ENCODE measurements around the gene GNG2.
A peak's percentile ranks its signal among the peaks of the same experiment; 100 is the strongest.

- TF ChIP-seq CTCF (IDR thresholded peaks at IDR 0.05 in 2 of 3, conservative IDR thresholded peaks at IDR 0.05 in 1 of 3; ENCODE audit: control insufficient read depth in 2 of 3, extremely low read depth in 1 of 3, insufficient read depth in 1 of 3, low read depth in 3 of 3, low read length in 3 of 3), result peak; percentile 86 to 91 (median 87)
- 0 out of 2 replicates have a peak, but pooled peaks have one; percentile 30 for TF ChIP-seq CREM (IDR thresholded peaks at IDR 0.05; ENCODE audit: low read depth)
- no peak for TF ChIP-seq JUND (IDR thresholded peaks at IDR 0.05; ENCODE audit: low read depth, low read length)
- no peak for TF ChIP-seq BACH1 (IDR thresholded peaks at IDR 0.05; ENCODE audit: borderline replicate concordance)
- TF ChIP-seq TCF7 (IDR thresholded peaks at IDR 0.05; ENCODE audit: borderline replicate concordance), result no peak
- no peak for TF ChIP-seq POLR2A (IDR thresholded peaks at IDR 0.05; ENCODE audit: low read depth, low read length)
- 0 out of 2 replicates have a peak, but pooled peaks have one; percentile 25 for TF ChIP-seq CREB1 (IDR thresholded peaks at IDR 0.05; ENCODE audit: low read depth)
- no peak for TF ChIP-seq PAX8 (IDR thresholded peaks at IDR 0.05)
Observed at GRCh38 chr14:51979088-51979709, 118.8 kb downstream of the GNG2 start.
